ENCODE measurements around the gene SMAD4. TPM values are rescaled to one million over a fixed set of nuclear protein-coding genes. Genes with fewer than 3 reads are reported as not detected.
"Not testable (repeated sequence)": the region's sequence is repeated elsewhere in the genome, so short reads cannot be mapped to it uniquely, and the experiment has no call there.

SMAD4 gene
- total RNA-seq, 1 experiment from 2014 or later = 96.3 TPM

GRCh38 chr18:51119561-51119960, 89.5 kb downstream of the SMAD4 start:
- H3K4me1 ChIP-seq (ENCODE audit: control insufficient read depth in 1 of 2, insufficient read depth in 2 of 2, low read length in 2 of 2); H3K9me3 ChIP-seq (ENCODE audit: control insufficient read depth in 1 of 2, insufficient read depth in 1 of 2, low read depth in 1 of 2, low read length in 2 of 2); ATAC-seq; BruUV-seq (replicated peaks); H2AFZ ChIP-seq (ENCODE audit: low read depth, low read length, poor library complexity, severe bottlenecking); H4K20me1 ChIP-seq (ENCODE audit: insufficient read depth); H3K9me2 ChIP-seq (ENCODE audit: insufficient read depth); H3K9ac ChIP-seq (ENCODE audit: low read length); H3K79me2 ChIP-seq (ENCODE audit: insufficient read depth, low read length); POLR2A ChIA-PET; intact Hi-C loops (cut with micrococcal nuclease); H3K4me2 ChIP-seq (ENCODE audit: low read length); RAD21 ChIA-PET (ENCODE audit: low non-redundant PET in 1 of 2, low total read pairs in 2 of 2, uncharacterized antibody in 2 of 2, unreplicated experiment in 2 of 2); H3K27ac ChIP-seq (ENCODE audit: low read depth, low read length); H3K27me3 ChIP-seq (ENCODE audit: insufficient read depth, low read length); DNase-seq (ENCODE audit: low read depth, low spot score); H3K36me3 ChIP-seq (ENCODE audit: control insufficient read depth in 1 of 2, insufficient read depth in 2 of 2, low read length in 2 of 2); H3K4me3 ChIP-seq (replicated peaks in 1 of 2; ENCODE audit: low read depth in 1 of 2, low read length in 2 of 2); CTCF ChIA-PET: not testable (repeated sequence)

DNA sequence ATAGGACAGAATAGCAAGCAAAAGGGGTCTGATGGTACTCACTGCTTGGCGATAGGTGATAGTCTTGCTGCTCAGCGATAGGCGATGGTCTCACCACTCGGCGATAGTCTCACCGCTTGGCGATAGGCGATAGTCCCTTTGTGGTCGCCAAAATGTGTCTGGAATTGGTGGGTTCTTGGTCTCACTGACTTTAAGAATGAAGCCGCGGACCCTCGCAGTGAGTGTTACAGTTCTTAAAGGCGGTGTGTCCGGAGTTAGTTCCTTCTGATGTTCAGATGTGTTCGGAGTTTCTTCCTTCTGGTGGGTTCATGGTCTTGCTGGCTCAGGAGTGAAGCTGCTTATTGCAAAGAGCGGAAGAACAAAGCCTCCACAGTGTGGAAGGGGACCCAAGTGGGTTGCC, 90.0 kb downstream of the SMAD4 start:
- H3K9me2 ChIP-seq (ENCODE audit: insufficient read depth); ATAC-seq; H3K9ac ChIP-seq (ENCODE audit: low read length); H4K20me1 ChIP-seq (ENCODE audit: insufficient read depth); H3K27me3 ChIP-seq (ENCODE audit: insufficient read depth, low read length); BruUV-seq (replicated peaks); DNase-seq (ENCODE audit: low read depth, low spot score); H3K9me3 ChIP-seq (ENCODE audit: control insufficient read depth in 1 of 2, insufficient read depth in 1 of 2, low read depth in 1 of 2, low read length in 2 of 2); H3K79me2 ChIP-seq (ENCODE audit: insufficient read depth, low read length); H3K4me2 ChIP-seq (ENCODE audit: low read length); H2AFZ ChIP-seq (ENCODE audit: low read depth, low read length, poor library complexity, severe bottlenecking); H3K4me3 ChIP-seq (replicated peaks in 1 of 2; ENCODE audit: low read depth in 1 of 2, low read length in 2 of 2); POLR2A ChIA-PET; H3K27ac ChIP-seq (ENCODE audit: low read depth, low read length); intact Hi-C loops (cut with micrococcal nuclease); RAD21 ChIA-PET (ENCODE audit: low non-redundant PET in 1 of 2, low total read pairs in 2 of 2, uncharacterized antibody in 2 of 2, unreplicated experiment in 2 of 2); H3K36me3 ChIP-seq (ENCODE audit: control insufficient read depth in 1 of 2, insufficient read depth in 2 of 2, low read length in 2 of 2); H3K4me1 ChIP-seq (ENCODE audit: control insufficient read depth in 1 of 2, insufficient read depth in 2 of 2, low read length in 2 of 2); CTCF ChIA-PET: not testable (repeated sequence)

GRCh38 chr18:51120809-51121596, 91.0 kb downstream of the SMAD4 start:
- no peak overlapping the region for H3K27ac ChIP-seq (ENCODE audit: low read depth, low read length)
- H3K36me3 ChIP-seq (ENCODE audit: control insufficient read depth in 1 of 2, insufficient read depth in 2 of 2, low read length in 2 of 2) = no peaks in the 10 kb centered on the region
- ChIA-PET CTCF (no interaction called here), RAD21 (ENCODE audit: low non-redundant PET in 1 of 2, low total read pairs in 2 of 2, uncharacterized antibody in 2 of 2, unreplicated experiment in 2 of 2) (no interaction called here), POLR2A (interaction anchor here (0.7 kb wide), 1 partner anchor 12 kb away, joined by 4 read pairs; no protein-coding TSS in a partner anchor)
- H4K20me1 ChIP-seq (ENCODE audit: insufficient read depth) = no peaks in the 10 kb centered on the region
- BruUV-seq (replicated peaks) = no TSS peak
- DNase-seq (ENCODE audit: low read depth, low spot score) (no peak), ATAC-seq (no peak)
- H3K9ac ChIP-seq (ENCODE audit: low read length) = no peak overlapping the region
- H3K4me3 ChIP-seq (replicated peaks in 1 of 2; ENCODE audit: low read depth in 1 of 2, low read length in 2 of 2) = no peak overlapping the region
- no peaks in the 10 kb centered on the region for H3K4me1 ChIP-seq (ENCODE audit: control insufficient read depth in 1 of 2, insufficient read depth in 2 of 2, low read length in 2 of 2)
- H3K9me3 ChIP-seq (ENCODE audit: control insufficient read depth in 1 of 2, insufficient read depth in 1 of 2, low read depth in 1 of 2, low read length in 2 of 2) = no peaks in the 10 kb centered on the region
- TF ChIP-seq MAX (IDR thresholded peaks at IDR 0.05) (no peak), ZFX (IDR thresholded peaks at IDR 0.05) (no peak), CBX3 (IDR thresholded peaks at IDR 0.05; ENCODE audit: low read depth) (no peak)
- no peaks in the 10 kb centered on the region for H3K27me3 ChIP-seq (ENCODE audit: insufficient read depth, low read length)
- H3K9me2 ChIP-seq (ENCODE audit: insufficient read depth) = no peaks in the 10 kb centered on the region
- no peak overlapping the region for H3K4me2 ChIP-seq (ENCODE audit: low read length)
- H2AFZ ChIP-seq (ENCODE audit: low read depth, low read length, poor library complexity, severe bottlenecking) = no peak overlapping the region
- intact Hi-C loops (cut with micrococcal nuclease) = no loop called here
- H3K79me2 ChIP-seq (ENCODE audit: insufficient read depth, low read length) = no peaks in the 10 kb centered on the region

Measured in HCT116 (cell line).